Endodermal cell (in vitro differentiated cells): ENCODE data around the gene ITGA6. TPM values are rescaled to one million over a fixed set of nuclear protein-coding genes. Genes with fewer than 3 reads are reported as not detected.
A peak's percentile ranks its signal among the peaks of the same experiment; 100 is the strongest.

Experiments
- DNase-seq: peaks from one replicate; pipeline ENCODE4 v3.0.0-alpha.2; 2017
- H3K27ac ChIP-seq: 2 replicates; pipeline ENCODE4 v1.5.1; 2013; ENCODE audit warnings: mild to moderate bottlenecking, low read depth, low read length, moderate library complexity
- H3K27me3 ChIP-seq: 2 replicates; pipeline ENCODE4 v1.6.1; 2013; ENCODE audit warnings: mild to moderate bottlenecking, low read length, moderate library complexity; ENCODE audit not compliant: insufficient read depth, control insufficient read depth, poor library complexity, severe bottlenecking
- H3K36me3 ChIP-seq: 2 replicates; pipeline ENCODE4 v1.7.0; 2013; ENCODE audit warnings: mild to moderate bottlenecking, low read length, moderate library complexity; ENCODE audit not compliant: control insufficient read depth, insufficient read depth
- H3K4me1 ChIP-seq: one replicate; pipeline ENCODE4 v1.7.0; 2013; ENCODE audit warnings: low read length; ENCODE audit not compliant: control insufficient read depth, insufficient read depth
- H3K4me3 ChIP-seq: 2 replicates; pipeline ENCODE4 v1.5.1; 2013; ENCODE audit warnings: mild to moderate bottlenecking, low read length, moderate library complexity
- H3K9ac ChIP-seq: 2 replicates; pipeline ENCODE4 v1.6.1; 2013; ENCODE audit warnings: mild to moderate bottlenecking, low read length, moderate library complexity; ENCODE audit not compliant: poor library complexity, severe bottlenecking; ENCODE audit errors: extremely low read depth
- H3K9me3 ChIP-seq: 2 replicates; pipeline ENCODE4 v1.6.1; 2013; ENCODE audit warnings: mild to moderate bottlenecking, low read length, moderate library complexity; ENCODE audit not compliant: control insufficient read depth
- H3K27ac Mint-ChIP-seq: 2 replicates; pipeline ENCODE4 v1.8.0; 2020; ENCODE audit warnings: mixed read lengths
- H3K27me3 Mint-ChIP-seq: 2 replicates; pipeline ENCODE4 v1.8.0; 2021; ENCODE audit warnings: mild to moderate bottlenecking, mixed read lengths; ENCODE audit not compliant: insufficient read depth
- H3K36me3 Mint-ChIP-seq: 2 replicates; pipeline ENCODE4 v1.8.0; 2020; ENCODE audit warnings: low read depth, mixed read lengths
- H3K4me1 Mint-ChIP-seq: 2 replicates; pipeline ENCODE4 v1.8.0; 2020; ENCODE audit warnings: mixed read lengths
- H3K4me3 Mint-ChIP-seq: 2 replicates; pipeline ENCODE4 v1.8.0; 2020; ENCODE audit warnings: mild to moderate bottlenecking, moderate library complexity, mixed read lengths
- H3K9me3 Mint-ChIP-seq: 2 replicates; pipeline ENCODE4 v1.8.0; 2020; ENCODE audit warnings: mild to moderate bottlenecking, mixed read lengths
- CTCF ChIP-seq: fragments of 200-600 bp; sonication (generic); conservative IDR thresholded peaks from 2 replicates; pipeline ENCODE4 v1.5.0; 2021; ENCODE audit warnings: antibody characterized with exemption, mild to moderate bottlenecking
- WGBS, 2 experiments: methylation state at CpG; one replicate each; pipeline versions ENCODE4 v1.1.5 to v1.1.7; 2013; ENCODE audit warnings: missing lambda C conversion rate in 2 of 2, mixed read lengths in 1 of 2; ENCODE audit not compliant: insufficient coverage in 1 of 2, insufficient read length in 1 of 2; 5-methylcytosine and 5-hydroxymethylcytosine counted together
- total RNA-seq, 2 donors: library from RNA; stranded (reverse); fragmentation: NEBNext Ultra II Directional in 1 of 2; extraction: Animal tissue kit (Norgen Biotek cat#: 25700) in 1 of 2; gene quantifications; 2 replicates in 1 of 2; 3 replicates in 1 of 2; pipeline ENCODE4 v1.2.1, GENCODE V29; 2021

ITGA6 gene
- total RNA-seq, 2 donors from 2014 or later = 35.8 to 45.7 TPM

GRCh38 chr2:172381275-172382027 lies 45.9 kb upstream of the ITGA6 start:
- H3K36me3 ChIP-seq = no peaks in the 10 kb centered on the region
- WGBS, 2 experiments = 10 to 11% methylated on average over 2 to 3 of the region's 3 CpGs
- Mint-ChIP-seq H3K4me1 (peaks cover 23% of the 10 kb centered on the region), H3K27ac (peak overlapping the region; percentile 81), H3K4me3 (peak overlapping the region; percentile 27), H3K27me3 (peaks cover 74% of the 10 kb centered on the region), H3K9me3 (peaks cover 10% of the 10 kb centered on the region), H3K36me3 (peaks cover 3% of the 10 kb centered on the region)
- H3K4me1 ChIP-seq = peaks cover 12% of the 10 kb centered on the region
- peaks cover 34% of the 10 kb centered on the region for H3K27me3 ChIP-seq
- H3K4me3 ChIP-seq = peak overlapping the region; percentile 44
- TF ChIP-seq CTCF = peak; percentile 39
- H3K9ac ChIP-seq = no peak overlapping the region
- peaks cover 10% of the 10 kb centered on the region for H3K9me3 ChIP-seq
- DNase-seq = no peak
- H3K27ac ChIP-seq = peak overlapping the region; percentile 86

- Histone ChIP-seq H3K36me3 (no peaks in the 10 kb centered on the region), H3K27me3 (peaks cover 33% of the 10 kb centered on the region), H3K4me3 (no peak overlapping the region), H3K27ac (no peak overlapping the region), H3K4me1 (no peaks in the 10 kb centered on the region), H3K9me3 (no peaks in the 10 kb centered on the region), H3K9ac (no peak overlapping the region)
- no peak for TF ChIP-seq CTCF
- Mint-ChIP-seq H3K27me3 (peaks cover 57% of the 10 kb centered on the region), H3K4me3 (no peak overlapping the region), H3K9me3 (no peaks in the 10 kb centered on the region), H3K36me3 (no peaks in the 10 kb centered on the region), H3K27ac (no peak overlapping the region), H3K4me1 (peaks cover 5% of the 10 kb centered on the region)
- no peak for DNase-seq
- WGBS, 2 experiments = 89% methylated on average over 4 of the region's 4 CpGs
Observed at GRCh38 chr2:172387361-172387760, 40.0 kb upstream of the ITGA6 start.

- no peak overlapping the region for H3K27ac ChIP-seq
- H3K4me1 ChIP-seq = no peaks in the 10 kb centered on the region
- H3K27me3 ChIP-seq = peaks cover 26% of the 10 kb centered on the region
- WGBS, 2 experiments = 93 to 94% methylated on average over 3 to 4 of the region's 4 CpGs
- Mint-ChIP-seq H3K4me3 (no peak overlapping the region), H3K4me1 (peaks cover 5% of the 10 kb centered on the region), H3K27ac (no peak overlapping the region), H3K9me3 (no peaks in the 10 kb centered on the region), H3K36me3 (no peaks in the 10 kb centered on the region), H3K27me3 (peaks cover 47% of the 10 kb centered on the region)
- no peak for TF ChIP-seq CTCF
- no peak for DNase-seq
- H3K9ac ChIP-seq = no peak overlapping the region
- H3K36me3 ChIP-seq = no peaks in the 10 kb centered on the region
- H3K4me3 ChIP-seq = no peak overlapping the region
- no peaks in the 10 kb centered on the region for H3K9me3 ChIP-seq
Observed at GRCh38 chr2:172389685-172390339, 37.6 kb upstream of the ITGA6 start.
